NT2/D1 (cell line): ENCODE measurements around the gene PLSCR5.

Experiments
- SUZ12 ChIP-seq: IDR thresholded peaks from 2 replicates; pipeline ENCODE4 v1.6.1; 2011; ENCODE audit not compliant: insufficient read length, insufficient read depth; ENCODE audit errors: extremely low read depth
- YY1 ChIP-seq: IDR thresholded peaks from 2 replicates; pipeline ENCODE4 v1.6.1; 2011; ENCODE audit not compliant: insufficient read length, insufficient read depth
- ZNF274 ChIP-seq: IDR thresholded peaks from 2 replicates; pipeline ENCODE4 v1.6.1; 2011; ENCODE audit warnings: mild to moderate bottlenecking, low read depth, low read length

GRCh38 chr3:146546366-146546965 lies 58.7 kb downstream of the PLSCR5 start:
- TF ChIP-seq ZNF274 (no peak), YY1 (no peak), SUZ12 (no peak)
